ENCODE measurements around the gene IMPG2. TPM values are rescaled to one million over a fixed set of nuclear protein-coding genes. Genes with fewer than 3 reads are reported as not detected.

IMPG2 gene
- total RNA-seq, 1 experiment from 2014 or later: 0.50 TPM

GRCh38 chr3:101195951-101196713, 124.2 kb downstream of the IMPG2 start:
- TF ChIP-seq CTCF (IDR thresholded peaks at IDR 0.05; ENCODE audit: unreplicated experiment): peak; percentile 61
- Mint-ChIP-seq H3K4me3 (ENCODE audit: low read depth, unreplicated experiment) (no peak overlapping the region), H3K36me3 (ENCODE audit: insufficient read depth, unreplicated experiment) (no peaks in the 10 kb centered on the region), H3K4me1 (ENCODE audit: low read depth, unreplicated experiment) (peaks cover 18% of the 10 kb centered on the region), H3K9me3 (ENCODE audit: low read depth, unreplicated experiment) (peaks cover 4% of the 10 kb centered on the region), H3K27me3 (ENCODE audit: unreplicated experiment) (no peaks in the 10 kb centered on the region), H3K27ac (ENCODE audit: unreplicated experiment) (peak overlapping the region; percentile 50)
- no TSS peak for BruUV-seq (replicated peaks)
- intact Hi-C loops (cut with micrococcal nuclease; ENCODE audit: unreplicated experiment): loop anchor here (1.0 to 2.0 kb wide), 5 partner anchors 124 to 459 kb away; no protein-coding TSS in a partner anchor
- DNase-seq: peak; percentile 35
- CTCF ChIA-PET: interaction anchor here (0.6 to 1.6 kb wide), 17 partner anchors 11 to 435 kb away, joined by 3 to 66 read pairs (median 4); partner anchors contain the start of gene ABI3BP

- Mint-ChIP-seq H3K4me3 (ENCODE audit: low read depth, unreplicated experiment) (no peak overlapping the region), H3K27ac (ENCODE audit: unreplicated experiment) (no peak overlapping the region), H3K27me3 (ENCODE audit: unreplicated experiment) (no peaks in the 10 kb centered on the region), H3K36me3 (ENCODE audit: insufficient read depth, unreplicated experiment) (no peaks in the 10 kb centered on the region), H3K9me3 (ENCODE audit: low read depth, unreplicated experiment) (peaks cover 4% of the 10 kb centered on the region), H3K4me1 (ENCODE audit: low read depth, unreplicated experiment) (peaks cover 30% of the 10 kb centered on the region)
- intact Hi-C loops (cut with micrococcal nuclease; ENCODE audit: unreplicated experiment): no loop called here
- no TSS peak for BruUV-seq (replicated peaks)
- DNase-seq: no peak
- CTCF ChIA-PET: no interaction called here
- TF ChIP-seq CTCF (IDR thresholded peaks at IDR 0.05; ENCODE audit: unreplicated experiment): no peak
These were observed 126.0 kb downstream of the IMPG2 start for GRCh38 chr3:101194392-101194791.

- DNase-seq: no peak
- Mint-ChIP-seq H3K4me3 (ENCODE audit: low read depth, unreplicated experiment) (no peak overlapping the region), H3K9me3 (ENCODE audit: low read depth, unreplicated experiment) (peaks cover 4% of the 10 kb centered on the region), H3K27ac (ENCODE audit: unreplicated experiment) (no peak overlapping the region), H3K36me3 (ENCODE audit: insufficient read depth, unreplicated experiment) (no peaks in the 10 kb centered on the region), H3K27me3 (ENCODE audit: unreplicated experiment) (no peaks in the 10 kb centered on the region), H3K4me1 (ENCODE audit: low read depth, unreplicated experiment) (peaks cover 35% of the 10 kb centered on the region)
- no peak for TF ChIP-seq CTCF (IDR thresholded peaks at IDR 0.05; ENCODE audit: unreplicated experiment)
- CTCF ChIA-PET: no interaction called here
- no TSS peak for BruUV-seq (replicated peaks)
- intact Hi-C loops (cut with micrococcal nuclease; ENCODE audit: unreplicated experiment): no loop called here
These were observed 126.4 kb downstream of the IMPG2 start for GRCh38 chr3:101193957-101194356.

- CTCF ChIA-PET: interaction anchor here (0.7 to 1.5 kb wide), 4 partner anchors 9 to 296 kb away, joined by 3 to 5 read pairs (median 4); no protein-coding TSS in a partner anchor
- peaks cover 32% of the 10 kb centered on the region for H3K4me1 Mint-ChIP-seq (ENCODE audit: low read depth, unreplicated experiment)
- H3K4me3 Mint-ChIP-seq (ENCODE audit: low read depth, unreplicated experiment): no peak overlapping the region
- DNase-seq: no peak
- no TSS peak for BruUV-seq (replicated peaks)
- H3K36me3 Mint-ChIP-seq (ENCODE audit: insufficient read depth, unreplicated experiment): peaks cover 5% of the 10 kb centered on the region
- intact Hi-C loops (cut with micrococcal nuclease; ENCODE audit: unreplicated experiment): loop anchor here (1.0 kb wide), 1 partner anchor 45 kb away; no protein-coding TSS in a partner anchor
- TF ChIP-seq CTCF (IDR thresholded peaks at IDR 0.05; ENCODE audit: unreplicated experiment): no peak
- H3K9me3 Mint-ChIP-seq (ENCODE audit: low read depth, unreplicated experiment): peaks cover 4% of the 10 kb centered on the region
- no peaks in the 10 kb centered on the region for H3K27me3 Mint-ChIP-seq (ENCODE audit: unreplicated experiment)
- no peak overlapping the region for H3K27ac Mint-ChIP-seq (ENCODE audit: unreplicated experiment)
These were observed 130.6 kb downstream of the IMPG2 start for GRCh38 chr3:101189796-101190195.

Data from Calu3 (cell line).